Keratinocyte (primary cell): Measurements from ENCODE around the gene MARCHF3. TPM values are rescaled to one million over a fixed set of nuclear protein-coding genes. Genes with fewer than 3 reads are reported as not detected.

Experiments used
- DNase-seq: peaks from one replicate; pipeline ENCODE4 v3.0.0-alpha.2; 2011; ENCODE audit warnings: low read depth, missing footprints, low spot score
- FAIRE-seq: peaks from 2 replicates; lab custom pipeline; 2011; peaks lifted over from hg19 to GRCh38; lab: Jason Lieb, UNC
- H2AFZ ChIP-seq: 2 replicates; pipeline ENCODE4 v1.6.0; 2012; ENCODE audit warnings: low read length, control low read depth, inconsistent platforms; ENCODE audit not compliant: control insufficient read depth
- H3K27ac ChIP-seq: 2 replicates; pipeline ENCODE4 v1.5.1; 2011; ENCODE audit warnings: low read length; ENCODE audit not compliant: control insufficient read depth, insufficient read depth
- H3K27me3 ChIP-seq: 3 replicates; pipeline ENCODE4 v1.6.0; 2011; ENCODE audit warnings: low read length; ENCODE audit not compliant: control insufficient read depth, insufficient read depth; ENCODE audit errors: extremely low read depth
- H3K36me3 ChIP-seq, 2 experiments: 2 replicates in 1 of 2; 3 replicates in 1 of 2; pipeline ENCODE4 v1.5.1; 2011; ENCODE audit warnings: low read length in 2 of 2, mild to moderate bottlenecking in 1 of 2; ENCODE audit not compliant: control insufficient read depth in 2 of 2, insufficient read depth in 2 of 2; ENCODE audit errors: extremely low read depth in 1 of 2
- H3K4me1 ChIP-seq: 3 replicates; pipeline ENCODE4 v1.5.1; 2011; ENCODE audit warnings: low read length; ENCODE audit not compliant: control insufficient read depth, insufficient read depth; ENCODE audit errors: extremely low read depth
- H3K4me2 ChIP-seq: 3 replicates; pipeline ENCODE4 v1.6.0; 2011; ENCODE audit warnings: low read depth, low read length; ENCODE audit not compliant: control insufficient read depth, insufficient read depth; ENCODE audit errors: extremely low read depth
- H3K4me3 ChIP-seq, 3 experiments: fragments of 200-600 bp in 1 of 3; sonication (generic) in 1 of 3; 2 replicates in 2 of 3; 3 replicates in 1 of 3; pipeline ENCODE4 v1.5.1; 2011 to 2016; ENCODE audit warnings: low read length in 3 of 3, mild to moderate bottlenecking in 3 of 3, control low read depth in 2 of 3, inconsistent platforms in 1 of 3, low read depth in 1 of 3, mixed read lengths in 1 of 3, mixed run types in 1 of 3, moderate library complexity in 1 of 3; ENCODE audit not compliant: control insufficient read depth in 2 of 3, insufficient read depth in 2 of 3; ENCODE audit errors: extremely low read depth in 1 of 3
- H3K79me2 ChIP-seq: 2 replicates; pipeline ENCODE4 v1.6.0; 2012; ENCODE audit warnings: low read length; ENCODE audit not compliant: control insufficient read depth, insufficient read depth
- H3K9ac ChIP-seq: 3 replicates; pipeline ENCODE4 v1.6.0; 2011; ENCODE audit warnings: low read length; ENCODE audit not compliant: control insufficient read depth, insufficient read depth; ENCODE audit errors: extremely low read depth
- H3K9me1 ChIP-seq: 3 replicates; pipeline ENCODE4 v1.6.0; 2011; ENCODE audit warnings: low read length; ENCODE audit not compliant: control insufficient read depth, insufficient read depth; ENCODE audit errors: extremely low read depth
- H3K9me3 ChIP-seq: 2 replicates; pipeline ENCODE4 v1.5.1; 2012; ENCODE audit warnings: low read depth, low read length; ENCODE audit not compliant: control insufficient read depth
- H4K20me1 ChIP-seq: 3 replicates; pipeline ENCODE4 v1.6.0; 2011; ENCODE audit warnings: low read length; ENCODE audit not compliant: control insufficient read depth, insufficient read depth; ENCODE audit errors: extremely low read depth
- EZH2 ChIP-seq: IDR thresholded peaks from one replicate; pipeline ENCODE4 v1.6.1; 2012; ENCODE audit warnings: inconsistent platforms, mild to moderate bottlenecking, low read length, moderate library complexity
- dilution Hi-C: fragments of 300-500 bp; cut with MboI; formaldehyde crosslinking; loops from one replicate; pipeline ENCODE4 v1.7.0; 2020; ENCODE audit warnings: low sequenced_read_pairs; ENCODE audit not compliant: extremely low pct_ligation_motif_present
- polyA plus RNA-seq, 5 experiments: library from polyadenylated mRNA; depleted of rRNA in 3 of 5; stranded (reverse) in 3 of 5; stranded (forward) in 1 of 5; unstranded in 1 of 5; fragments of >200 nt; gene quantifications; 1 replicate in 1 of 5; 2 replicates in 3 of 5; 3 replicates in 1 of 5; pipeline versions ENCODE4 v1.2.1 to v1.2.3, GENCODE V29; 2011 to 2012; ENCODE audit warnings: missing spikeins in 2 of 5, low read depth in 1 of 5, low replicate concordance in 1 of 5
- TF ChIP-seq, protein P1 (sequence below), 3 experiments: IDR thresholded peaks in 1 of 3; conservative IDR thresholded peaks in 1 of 3; optimal IDR thresholded peaks in 1 of 3; 2 replicates in 2 of 3; 3 replicates in 1 of 3; pipeline versions ENCODE3 to v1.5.1; 2011; ENCODE audit warnings: low read length in 3 of 3, mild to moderate bottlenecking in 3 of 3, moderate library complexity in 2 of 3, control low read depth in 1 of 3, inconsistent platforms in 1 of 3; ENCODE audit not compliant: insufficient read depth in 2 of 3; ENCODE audit errors: extremely low read depth in 1 of 3

Gene MARCHF3
- polyA plus RNA-seq, 1 donor (not counting 4 experiments of a cell fraction or from before 2014, with no cell fraction given) = 0.45 TPM

DNA sequence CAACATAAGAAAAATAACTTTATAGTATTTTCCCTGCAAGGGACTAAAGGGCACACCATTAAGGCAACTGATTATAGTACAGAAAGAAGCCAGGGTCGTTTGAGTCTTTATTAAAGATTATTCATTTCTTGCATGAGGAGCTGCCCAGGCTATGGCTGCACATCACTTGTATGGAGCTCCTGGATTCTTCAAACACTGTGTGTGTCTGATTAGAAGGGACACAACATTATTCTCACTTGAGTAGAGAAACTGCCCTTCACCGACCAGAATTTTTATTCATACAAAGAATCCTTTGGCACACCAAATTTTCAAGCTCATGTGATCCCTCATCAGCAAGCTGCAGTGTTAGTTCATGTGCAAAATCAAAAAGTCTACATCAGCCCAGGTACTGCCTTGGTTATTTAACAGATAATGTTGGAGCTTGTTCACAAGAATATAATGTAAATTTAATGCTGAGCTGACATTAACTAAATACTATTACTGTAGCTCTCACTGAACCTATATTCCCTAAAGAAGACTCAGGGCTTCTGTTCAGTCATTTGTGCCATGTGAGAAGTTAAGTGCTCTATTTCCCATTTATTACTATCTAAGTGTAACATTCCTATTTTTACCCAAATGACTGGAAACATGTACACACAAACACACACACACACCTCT lies 33.0 kb upstream of the MARCHF3 start:
- Histone ChIP-seq H3K9ac (no peak overlapping the region), H3K4me1 (no peaks in the 10 kb centered on the region), H3K79me2 (no peaks in the 10 kb centered on the region), H4K20me1 (no peaks in the 10 kb centered on the region), H3K36me3 (no peaks in the 10 kb centered on the region), H3K27ac (no peak overlapping the region), H2AFZ (no peak overlapping the region), H3K9me3 (no peaks in the 10 kb centered on the region), H3K9me1 (no peaks in the 10 kb centered on the region), H3K27me3 (no peaks in the 10 kb centered on the region), H3K4me3 (no peak overlapping the region), H3K4me2 (no peak overlapping the region)
- dilution Hi-C loops = no loop called here
- FAIRE-seq (no peak), DNase-seq (no peak)
- no peak for TF ChIP-seq EZH2
- TF ChIP-seq, protein P1, sequence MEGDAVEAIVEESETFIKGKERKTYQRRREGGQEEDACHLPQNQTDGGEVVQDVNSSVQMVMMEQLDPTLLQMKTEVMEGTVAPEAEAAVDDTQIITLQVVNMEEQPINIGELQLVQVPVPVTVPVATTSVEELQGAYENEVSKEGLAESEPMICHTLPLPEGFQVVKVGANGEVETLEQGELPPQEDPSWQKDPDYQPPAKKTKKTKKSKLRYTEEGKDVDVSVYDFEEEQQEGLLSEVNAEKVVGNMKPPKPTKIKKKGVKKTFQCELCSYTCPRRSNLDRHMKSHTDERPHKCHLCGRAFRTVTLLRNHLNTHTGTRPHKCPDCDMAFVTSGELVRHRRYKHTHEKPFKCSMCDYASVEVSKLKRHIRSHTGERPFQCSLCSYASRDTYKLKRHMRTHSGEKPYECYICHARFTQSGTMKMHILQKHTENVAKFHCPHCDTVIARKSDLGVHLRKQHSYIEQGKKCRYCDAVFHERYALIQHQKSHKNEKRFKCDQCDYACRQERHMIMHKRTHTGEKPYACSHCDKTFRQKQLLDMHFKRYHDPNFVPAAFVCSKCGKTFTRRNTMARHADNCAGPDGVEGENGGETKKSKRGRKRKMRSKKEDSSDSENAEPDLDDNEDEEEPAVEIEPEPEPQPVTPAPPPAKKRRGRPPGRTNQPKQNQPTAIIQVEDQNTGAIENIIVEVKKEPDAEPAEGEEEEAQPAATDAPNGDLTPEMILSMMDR (optimal IDR thresholded peaks at IDR 0.05 in 1 of 3, IDR thresholded peaks at IDR 0.05 in 1 of 3, conservative IDR thresholded peaks at IDR 0.05 in 1 of 3; ENCODE audit: extremely low read depth in 1 of 3, insufficient read depth in 2 of 3, low read length in 3 of 3) = no peak

GRCh38 chr5:127061956-127062355 lies 31.6 kb upstream of the MARCHF3 start:
- dilution Hi-C loops = no loop called here

More at GRCh38 chr5:127061956-127062355, 31.6 kb upstream of the MARCHF3 start:
- Histone ChIP-seq H3K4me1 (no peaks in the 10 kb centered on the region), H3K9ac (no peak overlapping the region), H2AFZ (no peak overlapping the region), H3K4me2 (no peak overlapping the region), H4K20me1 (no peaks in the 10 kb centered on the region), H3K9me3 (no peaks in the 10 kb centered on the region), H3K79me2 (no peaks in the 10 kb centered on the region), H3K9me1 (no peaks in the 10 kb centered on the region), H3K27ac (no peak overlapping the region), H3K4me3 (no peak overlapping the region), H3K36me3 (peaks cover 0 to 4% of the 10 kb centered on the region in 2 experiments), H3K27me3 (no peaks in the 10 kb centered on the region)
- no peak for FAIRE-seq
- TF ChIP-seq EZH2 = no peak
- TF ChIP-seq, protein P1 (optimal IDR thresholded peaks at IDR 0.05 in 1 of 3, IDR thresholded peaks at IDR 0.05 in 1 of 3, conservative IDR thresholded peaks at IDR 0.05 in 1 of 3; ENCODE audit: extremely low read depth in 1 of 3, insufficient read depth in 2 of 3, low read length in 3 of 3) = no peak
- DNase-seq = no peak
